Measurements from ENCODE around the gene PCSK7.
"Not testable (repeated sequence)": the region's sequence is repeated elsewhere in the genome, so short reads cannot be mapped to it uniquely, and the experiment has no call there.

Gene PCSK7

DNA sequence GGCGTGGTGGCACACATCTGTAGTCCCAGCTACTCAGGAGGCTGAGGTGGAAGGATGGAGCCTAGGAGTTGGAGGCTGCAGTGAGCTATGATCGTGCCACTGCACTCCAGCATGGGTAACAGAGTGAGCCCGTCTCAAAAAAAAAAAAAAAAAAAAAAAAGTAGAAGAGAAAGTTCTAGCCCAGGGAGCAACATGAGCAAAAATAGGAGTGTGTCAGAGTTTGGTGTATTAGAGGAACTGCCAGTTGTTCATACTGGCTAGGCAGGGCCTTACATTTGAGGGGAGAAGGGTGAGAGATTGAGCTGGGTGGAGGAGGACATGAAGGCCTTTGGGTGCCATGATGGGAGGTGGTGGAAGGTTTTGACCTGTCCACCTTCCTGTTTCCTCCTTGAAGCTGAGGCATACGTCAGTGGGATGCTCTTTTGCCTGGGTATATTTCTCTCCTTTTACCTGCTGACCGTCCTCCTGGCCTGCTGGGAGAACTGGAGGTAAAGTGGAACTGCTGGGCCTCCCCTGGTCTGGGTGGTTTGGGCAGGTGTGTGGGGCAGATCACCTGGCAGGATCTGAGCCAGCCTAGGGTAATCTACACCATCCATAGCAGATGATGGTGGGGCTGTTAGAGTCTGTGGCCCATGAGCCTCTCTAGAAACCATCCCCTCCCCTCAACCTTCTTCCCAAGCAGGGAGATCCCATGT, 46.0 kb downstream of the PCSK7 start:
- ATAC-seq = no peak

GRCh38 chr11:117183724-117184349, 48.0 kb downstream of the PCSK7 start:
- TF ChIP-seq GLIS3 (CRISPR knock-in tag; IDR thresholded peaks at IDR 0.05) = no peak
- TF ChIP-seq, protein P1, sequence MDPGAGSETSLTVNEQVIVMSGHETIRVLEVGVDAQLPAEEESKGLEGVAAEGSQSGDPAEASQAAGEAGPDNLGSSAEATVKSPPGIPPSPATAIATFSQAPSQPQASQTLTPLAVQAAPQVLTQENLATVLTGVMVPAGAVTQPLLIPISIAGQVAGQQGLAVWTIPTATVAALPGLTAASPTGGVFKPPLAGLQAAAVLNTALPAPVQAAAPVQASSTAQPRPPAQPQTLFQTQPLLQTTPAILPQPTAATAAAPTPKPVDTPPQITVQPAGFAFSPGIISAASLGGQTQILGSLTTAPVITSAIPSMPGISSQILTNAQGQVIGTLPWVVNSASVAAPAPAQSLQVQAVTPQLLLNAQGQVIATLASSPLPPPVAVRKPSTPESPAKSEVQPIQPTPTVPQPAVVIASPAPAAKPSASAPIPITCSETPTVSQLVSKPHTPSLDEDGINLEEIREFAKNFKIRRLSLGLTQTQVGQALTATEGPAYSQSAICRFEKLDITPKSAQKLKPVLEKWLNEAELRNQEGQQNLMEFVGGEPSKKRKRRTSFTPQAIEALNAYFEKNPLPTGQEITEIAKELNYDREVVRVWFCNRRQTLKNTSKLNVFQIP (CRISPR knock-in tag; IDR thresholded peaks at IDR 0.05; ENCODE audit: borderline replicate concordance, low read depth) = no peak
- no peak for TF ChIP-seq TCF4 (CRISPR knock-in tag; IDR thresholded peaks at IDR 0.05; ENCODE audit: borderline replicate concordance)
- TF ChIP-seq, protein P2, sequence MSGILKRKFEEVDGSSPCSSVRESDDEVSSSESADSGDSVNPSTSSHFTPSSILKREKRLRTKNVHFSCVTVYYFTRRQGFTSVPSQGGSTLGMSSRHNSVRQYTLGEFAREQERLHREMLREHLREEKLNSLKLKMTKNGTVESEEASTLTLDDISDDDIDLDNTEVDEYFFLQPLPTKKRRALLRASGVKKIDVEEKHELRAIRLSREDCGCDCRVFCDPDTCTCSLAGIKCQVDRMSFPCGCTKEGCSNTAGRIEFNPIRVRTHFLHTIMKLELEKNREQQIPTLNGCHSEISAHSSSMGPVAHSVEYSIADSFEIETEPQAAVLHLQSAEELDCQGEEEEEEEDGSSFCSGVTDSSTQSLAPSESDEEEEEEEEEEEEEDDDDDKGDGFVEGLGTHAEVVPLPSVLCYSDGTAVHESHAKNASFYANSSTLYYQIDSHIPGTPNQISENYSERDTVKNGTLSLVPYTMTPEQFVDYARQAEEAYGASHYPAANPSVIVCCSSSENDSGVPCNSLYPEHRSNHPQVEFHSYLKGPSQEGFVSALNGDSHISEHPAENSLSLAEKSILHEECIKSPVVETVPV (CRISPR knock-in tag; IDR thresholded peaks at IDR 0.05) = no peak

More for the DNA sequence above, 46.0 kb downstream of the PCSK7 start:
- TF ChIP-seq TSHZ2 (CRISPR knock-in tag; IDR thresholded peaks at IDR 0.05) = no peak
- TF ChIP-seq ZNF8 (CRISPR knock-in tag; IDR thresholded peaks at IDR 0.05) = no peak
- TF ChIP-seq SNAI2 (CRISPR knock-in tag; IDR thresholded peaks at IDR 0.05) = no peak
- TF ChIP-seq ZNF565 (CRISPR knock-in tag; conservative IDR thresholded peaks at IDR 0.05; ENCODE audit: low read depth) = no peak
- TF ChIP-seq ARNTL (CRISPR knock-in tag; IDR thresholded peaks at IDR 0.05; ENCODE audit: borderline replicate concordance, low read depth) = no peak
- TF ChIP-seq, protein P3, sequence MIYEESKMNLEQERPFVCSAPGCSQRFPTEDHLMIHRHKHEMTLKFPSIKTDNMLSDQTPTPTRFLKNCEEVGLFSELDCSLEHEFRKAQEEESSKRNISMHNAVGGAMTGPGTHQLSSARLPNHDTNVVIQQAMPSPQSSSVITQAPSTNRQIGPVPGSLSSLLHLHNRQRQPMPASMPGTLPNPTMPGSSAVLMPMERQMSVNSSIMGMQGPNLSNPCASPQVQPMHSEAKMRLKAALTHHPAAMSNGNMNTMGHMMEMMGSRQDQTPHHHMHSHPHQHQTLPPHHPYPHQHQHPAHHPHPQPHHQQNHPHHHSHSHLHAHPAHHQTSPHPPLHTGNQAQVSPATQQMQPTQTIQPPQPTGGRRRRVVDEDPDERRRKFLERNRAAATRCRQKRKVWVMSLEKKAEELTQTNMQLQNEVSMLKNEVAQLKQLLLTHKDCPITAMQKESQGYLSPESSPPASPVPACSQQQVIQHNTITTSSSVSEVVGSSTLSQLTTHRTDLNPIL (CRISPR knock-in tag; IDR thresholded peaks at IDR 0.05; ENCODE audit: low read depth) = no peak

DNA sequence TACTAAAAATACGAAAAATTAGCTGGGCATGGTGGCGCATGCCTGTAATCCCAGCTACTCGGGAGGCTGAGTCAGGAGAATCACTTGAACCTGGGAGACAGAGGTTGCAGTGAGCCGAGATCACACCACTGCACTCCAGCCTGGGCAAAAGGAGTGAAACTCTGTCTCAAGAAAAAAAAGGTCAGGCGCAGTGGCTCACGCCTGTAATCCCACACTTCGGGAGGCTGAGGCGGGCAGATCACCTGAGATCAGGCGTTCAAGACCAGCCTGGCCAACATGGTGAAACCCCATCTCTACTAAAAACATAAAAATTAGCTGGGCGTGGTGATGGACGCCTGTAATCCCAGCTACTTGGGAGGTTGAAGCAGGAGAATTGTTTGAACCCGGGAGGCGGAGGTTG, 48.7 kb downstream of the PCSK7 start:
- ATAC-seq = not testable (repeated sequence)

More at GRCh38 chr11:117183724-117184349, 48.0 kb downstream of the PCSK7 start:
- no peak for ATAC-seq

- ATAC-seq = no peak
- TF ChIP-seq, protein P3 (CRISPR knock-in tag; IDR thresholded peaks at IDR 0.05; ENCODE audit: low read depth) = no peak
- TF ChIP-seq ZNF565 (CRISPR knock-in tag; conservative IDR thresholded peaks at IDR 0.05; ENCODE audit: low read depth) (no peak), ZC3H10 (CRISPR knock-in tag; IDR thresholded peaks at IDR 0.05) (no peak), CSDC2 (CRISPR knock-in tag; IDR thresholded peaks at IDR 0.05) (no peak)
- TF ChIP-seq, protein P1 (CRISPR knock-in tag; IDR thresholded peaks at IDR 0.05; ENCODE audit: borderline replicate concordance, low read depth) = no peak
Observed at GRCh38 chr11:117182551-117182935, 49.3 kb downstream of the PCSK7 start.

All from SK-N-SH treated with all-trans-retinoic acid at 6 μM for 48 hours (cell line).